Psoas muscle (tissue), 8 donors: ENCODE data around the gene ISOC2. TPM values are rescaled to one million over a fixed set of nuclear protein-coding genes. Genes with fewer than 3 reads are reported as not detected.
"Not testable (repeated sequence)": the region's sequence is repeated elsewhere in the genome, so short reads cannot be mapped to it uniquely, and the experiment has no call there.

Experiments
- ATAC-seq, 4 donors: fragments of 200-7000 bp; cut with Tn5 transposase; one replicate each; pipeline ENCODE4 v1.9.1; 2020; ENCODE audit warnings: moderate library complexity in 3 of 4, mild to moderate bottlenecking in 2 of 4
- DNase-seq, 2 donors: peaks; one replicate each; pipeline ENCODE4 v3.0.0-alpha.2; 2020
- H3K27ac ChIP-seq: fragments of 200-600 bp; one replicate; pipeline ENCODE4 v1.8.0; 2022
- H3K27me3 ChIP-seq, 3 donors: fragments of 200-600 bp in 1 of 3; one replicate each; pipeline versions ENCODE4 v1.6.1 to v1.8.0; 2013 to 2022; ENCODE audit warnings: low read length in 2 of 3, mild to moderate bottlenecking in 2 of 3, moderate library complexity in 1 of 3; ENCODE audit not compliant: insufficient read depth in 3 of 3
- H3K36me3 ChIP-seq, 2 donors: fragments of 200-600 bp in 1 of 2; one replicate each; pipeline versions ENCODE4 v1.6.1 to v1.8.0; 2013 to 2022; ENCODE audit warnings: low read depth in 1 of 2, mild to moderate bottlenecking in 1 of 2, moderate library complexity in 1 of 2; ENCODE audit not compliant: insufficient read depth in 1 of 2
- H3K4me1 ChIP-seq: fragments of 200-600 bp; one replicate; pipeline ENCODE4 v1.8.0; 2022
- H3K4me3 ChIP-seq: fragments of 200-600 bp; one replicate; pipeline ENCODE4 v1.8.0; 2022; ENCODE audit warnings: mild to moderate bottlenecking
- H3K9me3 ChIP-seq: fragments of 200-600 bp; one replicate; pipeline ENCODE4 v1.8.0; 2022
- CTCF ChIP-seq: fragments of 200-600 bp; IDR thresholded peaks from one replicate; pipeline ENCODE4 v1.8.0; 2022; ENCODE audit warnings: antibody characterized with exemption
- WGBS, 3 donors: extraction: QIAGEN DNeasy Blood & Tissue Kit; methylation state at CpG; one replicate each; pipeline versions ENCODE4 v1.1.6 to v1.1.7; 2013; 5-methylcytosine and 5-hydroxymethylcytosine counted together
- intact Hi-C, 2 donors: fragments of 100-400 bp; cut with DNase I; formaldehyde crosslinking; loops; one replicate each; pipeline versions ENCODE4 v1.11.0 to v1.14.2; 2022
- polyA plus RNA-seq, 3 donors: library from polyadenylated mRNA; stranded (reverse); fragments of 200-250 nt; gene quantifications; one replicate each; pipeline ENCODE4 v1.2.3, GENCODE V29; 2013
- total RNA-seq, 4 donors: library from RNA; stranded (reverse); fragmentation: NEBNext Ultra II Directional in 2 of 4; extraction: Animal tissue kit (Norgen Biotek cat#: 25700) in 2 of 4; gene quantifications; one replicate each; pipeline versions ENCODE4 v1.2.1 to v1.2.4, GENCODE V29; 2021 to 2023
- donor health status: healthy with polysubstance abuse.
- donor health status: DM: no; HTN: no; CAD: no; lungs with moderate emphysema.
- donor health status: Bipolar disorder and iron deficiency.
- donor health status: healthy.
- donor health status: DM: yes; HTN: yes; CAD: no.
- donor health status: DM: no; HTN: no; CAD: no.
- donor health status: DM: no; HTN: no; CAD: no.
- donor health status: DM: yes; HTN: yes; CAD: no.

The ISOC2 gene
- total and polyA plus RNA-seq, 7 donors = 32.0 to 177 (median 78.0) TPM

GRCh38 chr19:55419624-55420236, 41.7 kb downstream of the ISOC2 start:
- TF ChIP-seq CTCF = no peak
- intact Hi-C loops = loop anchor here in 1 of 2 donors (5.0 kb wide), 1 partner anchor 117 kb away; no protein-coding TSS in a partner anchor
- H3K27ac ChIP-seq = no peak overlapping the region
- no peaks in the 10 kb centered on the region for H3K4me1 ChIP-seq
- peaks cover 0 to 26% (median 3%) of the 10 kb centered on the region in 3 donors for H3K27me3 ChIP-seq
- DNase-seq (no peak), ATAC-seq (no peak)
- H3K36me3 ChIP-seq = no peaks in the 10 kb centered on the region
- no peak overlapping the region for H3K4me3 ChIP-seq
- no peaks in the 10 kb centered on the region for H3K9me3 ChIP-seq
- WGBS, 3 donors = 46 to 70% (median 65%) methylated on average over 5 of the region's 5 CpGs

DNA sequence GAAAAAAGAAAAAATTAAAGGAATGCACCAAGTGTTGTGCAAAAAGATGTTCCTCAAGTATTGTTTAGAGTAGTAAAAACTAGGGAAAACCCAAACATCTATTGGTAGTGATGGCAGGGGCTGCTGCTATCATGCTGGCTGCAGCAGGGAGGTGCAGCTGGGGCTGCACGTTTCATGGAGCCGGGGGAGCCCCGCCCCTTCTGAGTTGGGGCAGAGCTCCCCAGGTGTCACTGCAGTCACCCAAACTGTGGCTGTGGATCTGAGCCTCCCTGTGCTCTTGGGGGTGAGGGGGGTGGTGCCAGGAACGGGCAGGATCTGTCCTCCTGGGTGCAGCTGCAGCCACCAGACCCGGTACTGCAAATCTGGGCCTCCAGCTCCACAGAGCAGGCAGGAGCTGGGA, 42.3 kb downstream of the ISOC2 start:
- H3K27ac ChIP-seq = no peak overlapping the region
- ATAC-seq (no peak), DNase-seq (no peak)
- intact Hi-C loops = loop anchor here in 1 of 2 donors (5.0 kb wide), 1 partner anchor 117 kb away; no protein-coding TSS in a partner anchor
- no peak overlapping the region for H3K4me3 ChIP-seq
- no peaks in the 10 kb centered on the region for H3K4me1 ChIP-seq
- peaks cover 0 to 20% (median 3%) of the 10 kb centered on the region in 3 donors for H3K27me3 ChIP-seq
- WGBS, 3 donors = 43 to 48% (median 44%) methylated on average over 5 of the region's 5 CpGs
- H3K9me3 ChIP-seq = no peaks in the 10 kb centered on the region
- H3K36me3 ChIP-seq = no peaks in the 10 kb centered on the region
- no peak for TF ChIP-seq CTCF

GRCh38 chr19:55418185-55418584, 43.3 kb downstream of the ISOC2 start:
- Histone ChIP-seq H3K9me3 (no peaks in the 10 kb centered on the region), H3K4me1 (no peaks in the 10 kb centered on the region), H3K36me3 (no peaks in the 10 kb centered on the region), H3K27ac (no peak overlapping the region), H3K27me3 (peaks cover 0 to 16% (median 3%) of the 10 kb centered on the region in 3 donors), H3K4me3 (no peak overlapping the region)
- intact Hi-C loops = loop anchor here in 1 of 2 donors (5.0 kb wide), 1 partner anchor 116 kb away; no protein-coding TSS in a partner anchor
- peak; percentile 56 for TF ChIP-seq CTCF
- DNase-seq = no peak
- ATAC-seq = peak; percentile 58 to 80 (median 64)
- WGBS, 3 donors = 10 to 18% (median 12%) methylated on average over 7 of the region's 7 CpGs

GRCh38 chr19:55410168-55410567, 51.3 kb downstream of the ISOC2 start:
- intact Hi-C loops = no loop called here
- no peaks in the 10 kb centered on the region for H3K36me3 ChIP-seq
- WGBS, 3 donors = 93 to 96% (median 95%) methylated on average over 2 of the region's 2 CpGs
- no peak overlapping the region for H3K27ac ChIP-seq
- ATAC-seq (no peak), DNase-seq (no peak)
- H3K4me1 ChIP-seq = no peaks in the 10 kb centered on the region
- no peaks in the 10 kb centered on the region for H3K27me3 ChIP-seq
- no peaks in the 10 kb centered on the region for H3K9me3 ChIP-seq
- TF ChIP-seq CTCF = no peak
- no peak overlapping the region for H3K4me3 ChIP-seq

- H3K9me3 ChIP-seq, H3K27ac ChIP-seq, H3K36me3 ChIP-seq, H3K4me1 ChIP-seq, H3K4me3 ChIP-seq, ATAC-seq, intact Hi-C loops, H3K27me3 ChIP-seq: not testable (repeated sequence)
- 89 to 93% (median 92%) methylated on average over 8 of the region's 8 CpGs for WGBS, 3 donors
- DNase-seq = peak in 1 of 2 donors; percentile 6
Measured at GRCh38 chr19:55409179-55409578, 52.3 kb downstream of the ISOC2 start.
